IPS-20b (cell line): ENCODE results near the gene HECW1.

ENCODE experiments used
- H3K27ac ChIP-seq: one replicate; pipeline ENCODE4 v1.5.1; 2013; ENCODE audit warnings: low read length
- H3K27me3 ChIP-seq: 2 replicates; pipeline ENCODE4 v1.6.1; 2013; ENCODE audit warnings: mild to moderate bottlenecking, low read length, inconsistent platforms; ENCODE audit not compliant: insufficient read depth
- H3K36me3 ChIP-seq: 2 replicates; pipeline ENCODE4 v1.6.1; 2013; ENCODE audit warnings: low read depth, mild to moderate bottlenecking, inconsistent platforms, low read length, moderate library complexity; ENCODE audit not compliant: insufficient read depth
- H3K4me1 ChIP-seq: 2 replicates; pipeline ENCODE4 v1.6.1; 2013; ENCODE audit warnings: mild to moderate bottlenecking, control low read depth, inconsistent platforms, low read length, moderate library complexity; ENCODE audit not compliant: insufficient read depth
- H3K4me3 ChIP-seq: 2 replicates; pipeline ENCODE4 v1.5.1; 2013; ENCODE audit warnings: mild to moderate bottlenecking, low read length, inconsistent platforms
- H3K9ac ChIP-seq: 2 replicates; pipeline ENCODE4 v1.6.1; 2013; ENCODE audit warnings: low read depth, mild to moderate bottlenecking, inconsistent platforms, low read length, moderate library complexity
- H3K9me3 ChIP-seq: 2 replicates; pipeline ENCODE4 v1.6.1; 2013; ENCODE audit warnings: mild to moderate bottlenecking, low read depth, low read length, inconsistent platforms; ENCODE audit not compliant: insufficient read depth

The HECW1 gene

DNA sequence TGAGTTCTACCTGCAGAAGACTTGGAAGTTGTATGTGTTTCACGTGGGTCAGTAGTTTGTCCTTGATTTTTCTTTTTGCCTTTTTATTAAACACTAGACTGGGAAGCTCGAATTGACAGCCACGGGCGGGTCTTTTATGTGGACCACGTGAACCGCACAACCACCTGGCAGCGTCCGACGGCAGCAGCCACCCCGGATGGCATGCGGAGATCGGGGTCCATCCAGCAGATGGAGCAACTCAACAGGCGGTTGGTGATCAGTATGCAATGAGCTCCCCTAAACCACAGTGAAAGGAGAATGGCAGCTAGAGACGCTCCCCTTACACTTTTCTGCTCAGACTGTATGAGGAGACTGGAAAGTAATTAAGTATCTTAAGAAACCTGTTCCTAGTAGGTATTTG, 343.8 kb downstream of the HECW1 start:
- Histone ChIP-seq H3K27ac (no peak overlapping the region), H3K4me3 (no peak overlapping the region), H3K27me3 (no peaks in the 10 kb centered on the region), H3K9me3 (no peaks in the 10 kb centered on the region), H3K36me3 (no peaks in the 10 kb centered on the region), H3K9ac (no peak overlapping the region), H3K4me1 (peaks cover 4% of the 10 kb centered on the region)

GRCh38 chr7:43458330-43459018, 346.0 kb downstream of the HECW1 start:
- Histone ChIP-seq H3K9ac (no peak overlapping the region), H3K27ac (no peak overlapping the region), H3K4me1 (peaks cover 13% of the 10 kb centered on the region), H3K9me3 (no peaks in the 10 kb centered on the region), H3K4me3 (no peak overlapping the region), H3K27me3 (no peaks in the 10 kb centered on the region), H3K36me3 (no peaks in the 10 kb centered on the region)

- H3K4me3 ChIP-seq = no peak overlapping the region
- H3K4me1 ChIP-seq = peaks cover 17% of the 10 kb centered on the region
- no peaks in the 10 kb centered on the region for H3K36me3 ChIP-seq
- no peak overlapping the region for H3K9ac ChIP-seq
- H3K9me3 ChIP-seq = no peaks in the 10 kb centered on the region
- H3K27ac ChIP-seq = no peak overlapping the region
- no peaks in the 10 kb centered on the region for H3K27me3 ChIP-seq
These were observed 346.5 kb downstream of the HECW1 start for GRCh38 chr7:43459019-43459337.

DNA sequence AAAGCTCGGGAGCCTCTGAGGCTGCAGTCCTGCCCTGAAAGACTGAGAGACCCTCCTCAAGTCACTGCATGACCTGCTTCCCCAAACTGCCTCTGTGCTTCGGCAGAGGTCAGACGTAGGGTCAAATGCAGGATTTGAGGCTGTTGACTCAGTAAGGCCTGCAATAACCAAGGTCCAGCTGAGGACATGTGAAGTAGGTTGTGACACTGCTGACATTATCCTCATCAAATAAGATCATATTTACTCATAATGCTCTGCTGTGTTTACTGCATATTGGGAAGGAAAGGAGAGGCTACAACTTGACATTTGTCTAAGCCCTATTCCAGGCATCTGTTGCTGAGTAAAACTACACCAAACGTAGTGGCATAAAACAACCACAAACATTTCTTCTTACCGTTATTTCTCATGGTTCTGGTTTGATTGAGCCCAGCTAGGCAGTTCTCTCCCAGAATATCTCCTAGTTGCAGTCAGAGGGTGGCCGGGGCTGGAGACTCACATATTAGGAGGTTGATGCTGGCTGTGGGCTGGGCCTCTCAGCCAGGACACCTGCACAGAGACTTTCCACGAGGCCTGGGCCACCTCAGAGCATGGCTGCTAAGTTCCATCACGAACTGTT, 348.4 kb downstream of the HECW1 start:
- no peak overlapping the region for H3K27ac ChIP-seq
- H3K36me3 ChIP-seq = no peaks in the 10 kb centered on the region
- H3K9ac ChIP-seq = no peak overlapping the region
- no peaks in the 10 kb centered on the region for H3K27me3 ChIP-seq
- H3K4me1 ChIP-seq = peaks cover 16% of the 10 kb centered on the region
- H3K4me3 ChIP-seq = no peak overlapping the region
- H3K9me3 ChIP-seq = no peaks in the 10 kb centered on the region

DNA sequence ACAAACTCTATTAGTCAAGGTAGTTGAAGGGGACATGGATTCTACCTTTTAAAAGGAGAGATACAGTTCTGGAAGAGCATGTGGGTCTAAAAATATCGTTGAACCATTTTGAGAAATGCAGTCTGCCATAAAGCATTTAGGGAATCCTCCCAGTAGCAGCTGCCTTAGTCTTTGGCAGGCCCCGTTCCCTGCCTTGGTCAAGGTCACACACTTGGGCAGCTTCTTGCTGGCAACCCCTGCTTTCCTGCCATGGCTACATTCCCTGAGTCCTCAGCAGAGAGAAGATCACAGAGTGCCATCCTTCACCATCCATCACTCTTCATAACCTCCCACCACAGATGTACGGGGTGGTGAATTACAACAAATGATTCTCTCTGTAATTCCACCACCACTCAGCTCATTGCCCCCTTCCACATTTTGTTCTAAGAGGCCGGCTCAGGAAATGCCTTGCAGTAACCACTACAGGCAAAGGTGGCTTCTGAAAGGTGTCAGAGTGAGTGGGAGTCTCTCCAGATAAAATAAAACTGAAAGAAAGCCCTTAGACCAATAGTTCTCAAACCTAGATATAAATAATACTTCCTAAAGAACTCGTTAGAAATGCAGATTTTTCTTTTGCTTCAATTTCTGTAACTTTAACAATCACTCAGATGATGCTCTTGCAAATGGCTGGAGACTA, 349.0 kb downstream of the HECW1 start:
- H3K27me3 ChIP-seq = no peaks in the 10 kb centered on the region
- H3K4me1 ChIP-seq = peaks cover 16% of the 10 kb centered on the region
- H3K27ac ChIP-seq = no peak overlapping the region
- no peaks in the 10 kb centered on the region for H3K9me3 ChIP-seq
- H3K36me3 ChIP-seq = no peaks in the 10 kb centered on the region
- H3K4me3 ChIP-seq = no peak overlapping the region
- no peak overlapping the region for H3K9ac ChIP-seq

- Histone ChIP-seq H3K27me3 (no peaks in the 10 kb centered on the region), H3K27ac (no peak overlapping the region), H3K4me1 (peaks cover 16% of the 10 kb centered on the region), H3K9me3 (no peaks in the 10 kb centered on the region), H3K9ac (no peak overlapping the region), H3K36me3 (no peaks in the 10 kb centered on the region), H3K4me3 (no peak overlapping the region)
These were observed 350.4 kb downstream of the HECW1 start for GRCh38 chr7:43462836-43463235.

GRCh38 chr7:43463401-43463980, 351.0 kb downstream of the HECW1 start:
- H3K9ac ChIP-seq = no peak overlapping the region; the same call in 1 of the 2 replicates
- no peaks in the 10 kb centered on the region for H3K27me3 ChIP-seq
- no peak overlapping the region for H3K27ac ChIP-seq

GRCh38 chr7:43465581-43466554, 353.4 kb downstream of the HECW1 start:
- H3K4me1 ChIP-seq = peaks cover 16% of the 10 kb centered on the region

More at GRCh38 chr7:43463401-43463980, 351.0 kb downstream of the HECW1 start:
- H3K4me1 ChIP-seq = peaks cover 16% of the 10 kb centered on the region
- no peaks in the 10 kb centered on the region for H3K9me3 ChIP-seq
- H3K4me3 ChIP-seq = no peak overlapping the region
- no peaks in the 10 kb centered on the region for H3K36me3 ChIP-seq

DNA sequence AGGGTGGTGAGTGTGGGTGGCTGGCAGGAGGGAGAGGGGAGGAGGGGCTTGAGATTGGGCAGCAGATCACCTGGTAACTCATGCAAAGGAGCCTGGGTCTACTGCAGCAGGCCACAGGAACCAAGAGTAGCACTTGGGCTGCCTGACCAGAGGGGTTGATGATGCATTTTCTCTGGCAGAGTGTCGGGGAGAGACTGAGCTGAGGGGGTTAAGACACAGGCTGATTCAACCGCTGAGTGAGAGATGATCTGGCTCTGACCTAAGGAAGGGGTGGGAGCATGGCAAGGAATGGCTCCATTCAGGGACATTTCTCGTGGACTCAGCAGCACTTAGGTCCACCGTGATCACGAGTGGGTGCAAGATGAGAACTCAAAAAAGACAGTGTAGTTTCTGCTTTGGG, 355.0 kb downstream of the HECW1 start:
- H3K36me3 ChIP-seq = no peaks in the 10 kb centered on the region
- H3K9me3 ChIP-seq = no peaks in the 10 kb centered on the region
- no peaks in the 10 kb centered on the region for H3K27me3 ChIP-seq
- no peak overlapping the region for H3K9ac ChIP-seq
- no peak overlapping the region for H3K27ac ChIP-seq
- peaks cover 16% of the 10 kb centered on the region for H3K4me1 ChIP-seq
- H3K4me3 ChIP-seq = no peak overlapping the region

More at GRCh38 chr7:43465581-43466554, 353.4 kb downstream of the HECW1 start:
- Histone ChIP-seq H3K27me3 (no peaks in the 10 kb centered on the region), H3K36me3 (no peaks in the 10 kb centered on the region), H3K9ac (no peak overlapping the region), H3K4me3 (no peak overlapping the region), H3K27ac (no peak overlapping the region), H3K9me3 (no peaks in the 10 kb centered on the region)

- Histone ChIP-seq H3K4me3 (no peak overlapping the region), H3K36me3 (no peaks in the 10 kb centered on the region), H3K27me3 (no peaks in the 10 kb centered on the region), H3K27ac (no peak overlapping the region), H3K9me3 (no peaks in the 10 kb centered on the region), H3K9ac (no peak overlapping the region), H3K4me1 (peaks cover 13% of the 10 kb centered on the region)
These were observed 355.4 kb downstream of the HECW1 start for GRCh38 chr7:43467846-43468245.

DNA sequence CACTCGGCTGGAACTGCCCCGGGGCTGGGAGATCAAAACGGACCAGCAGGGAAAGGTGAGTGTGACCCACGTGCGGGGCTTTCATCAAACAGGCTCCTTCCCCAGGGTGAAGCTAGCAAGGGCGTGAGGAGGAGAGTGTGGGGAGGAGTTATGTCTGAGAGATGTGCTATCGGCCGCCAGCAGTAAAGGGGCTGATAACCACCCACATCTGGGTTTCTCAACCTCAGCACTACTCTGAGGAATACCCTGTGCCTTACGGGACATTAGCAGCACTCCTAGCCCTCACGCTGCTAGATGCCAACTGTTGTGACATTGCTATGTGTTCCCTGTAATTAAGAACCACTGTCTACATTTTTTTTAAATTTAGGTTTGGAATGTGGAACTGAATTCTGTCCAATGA, 356.6 kb downstream of the HECW1 start:
- H3K9ac ChIP-seq = no peak overlapping the region
- no peaks in the 10 kb centered on the region for H3K9me3 ChIP-seq
- peaks cover 7% of the 10 kb centered on the region; the same call in 1 of the 2 replicates for H3K4me1 ChIP-seq
- no peak overlapping the region for H3K4me3 ChIP-seq
- H3K27ac ChIP-seq = no peak overlapping the region
- H3K36me3 ChIP-seq = no peaks in the 10 kb centered on the region
- H3K27me3 ChIP-seq = no peaks in the 10 kb centered on the region
